GM03348 (cell line): ENCODE results near the gene FOXL3.
"Not testable (repeated sequence)": the region's sequence is repeated elsewhere in the genome, so short reads cannot be mapped to it uniquely, and the experiment has no call there.

Experiments used
- DNase-seq: peaks from one replicate; pipeline ENCODE4 v3.0.0; 2012; ENCODE audit warnings: low spot score

FOXL3 gene

GRCh38 chr7:290554-291372 is 793 bp downstream of the FOXL3 start:
- no peak for DNase-seq

GRCh38 chr7:291373-292092 is 1.6 kb downstream of the FOXL3 start:
- DNase-seq: no peak

GRCh38 chr7:292226-292625 is 2.3 kb downstream of the FOXL3 start:
- no peak for DNase-seq

GRCh38 chr7:292826-293225 is 2.9 kb downstream of the FOXL3 start:
- no peak for DNase-seq

- DNase-seq: no peak
Measured at GRCh38 chr7:293681-294439, 3.9 kb downstream of the FOXL3 start.

- DNase-seq: no peak
Measured at GRCh38 chr7:294440-295154, 4.6 kb downstream of the FOXL3 start.

GRCh38 chr7:295155-296154 is 5.5 kb downstream of the FOXL3 start:
- DNase-seq: no peak

- no peak for DNase-seq
Measured at GRCh38 chr7:296373-296945, 6.5 kb downstream of the FOXL3 start.

GRCh38 chr7:297141-297540 is 7.2 kb downstream of the FOXL3 start:
- DNase-seq: not testable (repeated sequence)

- DNase-seq: no peak
Measured at GRCh38 chr7:297611-298374, 7.8 kb downstream of the FOXL3 start.

GRCh38 chr7:298375-298702 is 8.4 kb downstream of the FOXL3 start:
- no peak for DNase-seq

- DNase-seq: no peak
Measured at GRCh38 chr7:298743-299142, 8.8 kb downstream of the FOXL3 start.

GRCh38 chr7:299169-299568 is 9.2 kb downstream of the FOXL3 start:
- DNase-seq: no peak

GRCh38 chr7:299628-300027 is 9.7 kb downstream of the FOXL3 start:
- DNase-seq: no peak

GRCh38 chr7:300048-300447 is 10.1 kb downstream of the FOXL3 start:
- no peak for DNase-seq

GRCh38 chr7:300546-301290 is 10.7 kb downstream of the FOXL3 start:
- DNase-seq: no peak

- DNase-seq: no peak
Measured at GRCh38 chr7:301291-302053, 11.5 kb downstream of the FOXL3 start.
